ENCODE measurements around the gene SLC9A7. TPM values are rescaled to one million over a fixed set of nuclear protein-coding genes. Genes with fewer than 3 reads are reported as not detected.

SLC9A7 gene
- total RNA-seq, 2 experiments from 2014 or later: 2.2 to 3.2 TPM

DNA sequence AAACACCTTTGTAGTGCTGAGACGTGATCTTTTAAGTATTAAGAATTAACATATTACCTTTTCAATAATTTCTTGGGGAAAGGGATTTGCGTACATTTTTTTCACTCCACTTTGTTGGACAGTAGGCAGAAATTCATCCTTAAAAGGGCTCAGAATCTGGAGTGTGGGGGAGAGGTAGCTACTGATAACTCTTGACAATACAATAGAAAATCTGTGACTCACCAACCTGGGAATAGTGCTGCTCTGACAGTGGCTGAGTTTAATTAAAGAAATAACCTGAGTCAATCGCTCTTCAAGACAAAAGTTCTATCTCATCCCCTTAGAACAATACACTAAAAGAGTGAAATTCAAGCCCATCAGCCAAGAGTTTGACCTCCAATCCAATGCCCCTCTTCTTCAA lies 60.2 kb downstream of the SLC9A7 start:
- Histone ChIP-seq H3K4me1 (ENCODE audit: insufficient read depth, low read length) (no peaks in the 10 kb centered on the region), H3K27ac (ENCODE audit: low read depth in 1 of 2, low read length in 2 of 2) (no peak overlapping the region), H3K9me3 (ENCODE audit: control insufficient read depth in 1 of 2, insufficient read depth in 1 of 2, low read length in 2 of 2) (no peaks in the 10 kb centered on the region), H3K36me3 (ENCODE audit: insufficient read depth, low read length) (no peaks in the 10 kb centered on the region), H3K27me3 (ENCODE audit: control insufficient read depth in 1 of 2, insufficient read depth in 2 of 2, low read length in 2 of 2) (no peaks in the 10 kb centered on the region), H3K4me3 (ENCODE audit: low read length) (no peak overlapping the region)
- ChIA-PET CTCF (no interaction called here), POLR2A (no interaction called here)
- Mint-ChIP-seq H3K4me1 (ENCODE audit: low read depth) (no peaks in the 10 kb centered on the region), H3K4me3 (no peak overlapping the region), H3K27ac (no peak overlapping the region), H3K9me3 (no peaks in the 10 kb centered on the region), H3K36me3 (ENCODE audit: low read depth) (no peaks in the 10 kb centered on the region), H3K27me3 (no peaks in the 10 kb centered on the region)
- TF ChIP-seq, protein P1, sequence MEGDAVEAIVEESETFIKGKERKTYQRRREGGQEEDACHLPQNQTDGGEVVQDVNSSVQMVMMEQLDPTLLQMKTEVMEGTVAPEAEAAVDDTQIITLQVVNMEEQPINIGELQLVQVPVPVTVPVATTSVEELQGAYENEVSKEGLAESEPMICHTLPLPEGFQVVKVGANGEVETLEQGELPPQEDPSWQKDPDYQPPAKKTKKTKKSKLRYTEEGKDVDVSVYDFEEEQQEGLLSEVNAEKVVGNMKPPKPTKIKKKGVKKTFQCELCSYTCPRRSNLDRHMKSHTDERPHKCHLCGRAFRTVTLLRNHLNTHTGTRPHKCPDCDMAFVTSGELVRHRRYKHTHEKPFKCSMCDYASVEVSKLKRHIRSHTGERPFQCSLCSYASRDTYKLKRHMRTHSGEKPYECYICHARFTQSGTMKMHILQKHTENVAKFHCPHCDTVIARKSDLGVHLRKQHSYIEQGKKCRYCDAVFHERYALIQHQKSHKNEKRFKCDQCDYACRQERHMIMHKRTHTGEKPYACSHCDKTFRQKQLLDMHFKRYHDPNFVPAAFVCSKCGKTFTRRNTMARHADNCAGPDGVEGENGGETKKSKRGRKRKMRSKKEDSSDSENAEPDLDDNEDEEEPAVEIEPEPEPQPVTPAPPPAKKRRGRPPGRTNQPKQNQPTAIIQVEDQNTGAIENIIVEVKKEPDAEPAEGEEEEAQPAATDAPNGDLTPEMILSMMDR (IDR thresholded peaks at IDR 0.05): no peak
- DNase-seq (no peak), ATAC-seq (ENCODE audit: poor library complexity) (no peak)
- intact Hi-C loops (cut with DNase I, micrococcal nuclease): no loop called here

DNA sequence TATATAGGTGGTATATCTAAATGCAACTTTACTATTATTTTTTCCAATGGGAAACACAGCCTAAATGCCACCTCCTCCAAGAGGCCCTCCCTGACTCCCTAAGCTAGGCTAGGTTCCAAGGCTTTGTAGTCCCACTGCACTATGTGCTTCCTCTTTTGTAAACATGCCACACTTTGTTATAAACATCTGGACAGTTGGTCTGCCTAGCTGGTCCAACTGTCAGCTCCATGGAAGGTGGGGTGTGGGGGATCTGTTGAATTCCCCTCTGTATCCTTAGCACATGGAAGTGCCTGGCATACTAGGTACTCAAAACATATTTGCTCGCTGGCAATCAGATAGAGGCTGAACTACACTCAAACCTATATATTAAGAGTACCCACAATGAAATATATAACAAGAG lies 63.4 kb downstream of the SLC9A7 start:
- ATAC-seq (ENCODE audit: poor library complexity) (no peak), DNase-seq (no peak)
- Mint-ChIP-seq H3K27ac (no peak overlapping the region), H3K9me3 (no peaks in the 10 kb centered on the region), H3K4me3 (no peak overlapping the region), H3K27me3 (no peaks in the 10 kb centered on the region), H3K4me1 (ENCODE audit: low read depth) (no peaks in the 10 kb centered on the region), H3K36me3 (ENCODE audit: low read depth) (no peaks in the 10 kb centered on the region)
- intact Hi-C loops (cut with DNase I, micrococcal nuclease): no loop called here
- H3K9me3 ChIP-seq (ENCODE audit: control insufficient read depth in 1 of 2, insufficient read depth in 1 of 2, low read length in 2 of 2): no peaks in the 10 kb centered on the region
- no peaks in the 10 kb centered on the region for H3K36me3 ChIP-seq (ENCODE audit: insufficient read depth, low read length)
- POLR2A ChIA-PET: no interaction called here
- CTCF ChIA-PET: no interaction called here
- no peak overlapping the region for H3K27ac ChIP-seq (ENCODE audit: low read depth in 1 of 2, low read length in 2 of 2)
- H3K27me3 ChIP-seq (ENCODE audit: control insufficient read depth in 1 of 2, insufficient read depth in 2 of 2, low read length in 2 of 2): no peaks in the 10 kb centered on the region
- H3K4me3 ChIP-seq (ENCODE audit: low read length): no peak overlapping the region
- H3K4me1 ChIP-seq (ENCODE audit: insufficient read depth, low read length): no peaks in the 10 kb centered on the region
- TF ChIP-seq, protein P1 (IDR thresholded peaks at IDR 0.05): no peak

DNA sequence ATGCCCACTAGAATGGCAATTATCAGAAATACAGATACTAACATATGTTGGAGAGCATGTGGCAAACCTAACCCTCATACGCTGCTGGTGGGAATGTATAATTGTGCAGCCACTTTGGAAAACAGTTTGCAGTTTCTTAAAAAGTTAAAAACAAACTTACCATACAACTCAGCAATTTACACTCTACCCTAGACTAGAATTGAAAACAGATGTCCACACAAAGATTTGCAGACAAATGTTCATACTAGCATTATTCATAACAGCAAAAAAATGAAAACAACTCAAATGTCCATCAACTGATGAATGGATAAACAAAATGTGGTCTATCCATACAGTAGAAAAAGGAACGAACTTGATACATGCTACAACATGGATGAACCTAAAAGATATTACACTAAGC lies 64.4 kb downstream of the SLC9A7 start:
- Histone ChIP-seq H3K27me3 (ENCODE audit: control insufficient read depth in 1 of 2, insufficient read depth in 2 of 2, low read length in 2 of 2) (no peaks in the 10 kb centered on the region), H3K9me3 (ENCODE audit: control insufficient read depth in 1 of 2, insufficient read depth in 1 of 2, low read length in 2 of 2) (no peaks in the 10 kb centered on the region), H3K4me1 (ENCODE audit: insufficient read depth, low read length) (no peaks in the 10 kb centered on the region), H3K4me3 (ENCODE audit: low read length) (no peak overlapping the region), H3K36me3 (ENCODE audit: insufficient read depth, low read length) (no peaks in the 10 kb centered on the region), H3K27ac (ENCODE audit: low read depth in 1 of 2, low read length in 2 of 2) (no peak overlapping the region)
- POLR2A ChIA-PET: no interaction called here
- Mint-ChIP-seq H3K27me3 (no peaks in the 10 kb centered on the region), H3K4me1 (ENCODE audit: low read depth) (no peaks in the 10 kb centered on the region), H3K27ac (no peak overlapping the region), H3K4me3 (no peak overlapping the region), H3K9me3 (no peaks in the 10 kb centered on the region), H3K36me3 (ENCODE audit: low read depth) (no peaks in the 10 kb centered on the region)
- TF ChIP-seq, protein P1 (IDR thresholded peaks at IDR 0.05): no peak
- intact Hi-C loops (cut with DNase I, micrococcal nuclease): no loop called here
- CTCF ChIA-PET: no interaction called here
- ATAC-seq (ENCODE audit: poor library complexity): no peak
- DNase-seq: no peak
